ENCODE data around the gene FBXO28. TPM values are rescaled to one million over a fixed set of nuclear protein-coding genes. Genes with fewer than 3 reads are reported as not detected.

FBXO28 gene
- total RNA-seq, 1 donor from 2014 or later: 26.3 TPM

DNA sequence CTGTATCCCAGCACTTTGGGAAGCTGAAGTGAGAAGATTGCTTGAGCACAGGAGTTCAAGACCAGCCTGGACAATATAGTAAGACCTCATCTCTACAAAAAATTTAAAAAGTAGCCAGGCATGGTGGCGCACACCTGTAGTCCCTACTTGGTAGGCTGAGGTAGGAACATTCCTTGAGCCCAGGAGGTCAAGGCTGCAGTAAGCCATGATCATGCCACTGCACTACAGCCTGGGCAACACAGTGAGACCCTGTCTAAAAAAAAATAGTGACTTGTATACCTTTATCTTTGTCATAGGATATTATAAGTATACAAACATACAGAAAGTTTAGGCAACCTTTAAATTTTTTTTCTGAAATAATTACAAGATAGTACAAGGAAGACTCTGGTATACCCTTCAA is 3.9 kb upstream of the FBXO28 start:
- intact Hi-C loops (cut with micrococcal nuclease): loop anchor here (5.0 kb wide), 3 partner anchors 57 to 413 kb away; partner anchors contain the start of gene TP53BP2
- no peak for DNase-seq
- Mint-ChIP-seq H3K9me3 (no peaks in the 10 kb centered on the region), H3K36me3 (ENCODE audit: low read depth) (no peaks in the 10 kb centered on the region), H3K27me3 (peaks cover 33% of the 10 kb centered on the region), H3K4me3 (no peak overlapping the region), H3K4me1 (peaks cover 15% of the 10 kb centered on the region), H3K27ac (no peak overlapping the region)

DNA sequence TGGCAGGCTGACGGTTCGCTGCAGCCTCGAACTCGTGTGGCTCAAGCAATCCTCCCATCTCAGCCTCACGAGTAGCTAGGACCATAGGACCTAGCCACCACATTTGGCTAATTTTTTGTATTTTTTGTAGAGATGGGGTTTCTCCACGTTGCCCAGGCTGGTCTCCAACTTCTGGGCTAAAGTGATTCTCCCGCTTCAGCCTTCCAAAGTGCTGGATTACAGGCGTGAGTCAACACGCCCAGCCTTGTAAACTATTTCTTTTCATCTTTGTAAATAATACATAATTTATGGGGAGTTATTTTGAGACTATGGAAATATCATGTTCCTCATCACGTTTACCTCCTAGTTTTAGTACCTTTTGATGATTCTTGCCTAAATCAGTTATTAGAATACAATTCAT is 906 bp upstream of the FBXO28 start:
- Mint-ChIP-seq H3K27me3 (peaks cover 21% of the 10 kb centered on the region), H3K4me3 (no peak overlapping the region), H3K9me3 (no peaks in the 10 kb centered on the region), H3K4me1 (peaks cover 23% of the 10 kb centered on the region), H3K27ac (no peak overlapping the region), H3K36me3 (ENCODE audit: low read depth) (no peaks in the 10 kb centered on the region)
- no peak for DNase-seq
- intact Hi-C loops (cut with micrococcal nuclease): loop anchor here (5.0 kb wide), 3 partner anchors 54 to 416 kb away; partner anchors contain the start of gene TP53BP2

DNA sequence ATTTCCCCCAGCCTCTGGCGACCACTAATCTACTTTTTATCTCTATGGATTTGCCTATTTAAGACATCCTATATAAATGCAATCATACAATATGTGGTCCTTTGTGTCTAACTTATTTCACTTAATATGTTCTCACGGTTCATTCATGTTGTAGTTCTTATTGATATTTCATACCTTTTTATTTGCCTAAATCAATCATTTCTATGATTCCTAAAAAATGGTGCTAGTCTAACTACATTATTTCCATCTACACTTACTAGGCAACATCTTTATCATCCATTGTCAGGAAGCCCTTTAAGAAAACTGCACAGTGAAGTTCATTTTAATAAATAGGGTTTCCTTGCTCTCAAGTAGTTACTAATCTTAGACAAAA is 380 bp upstream of the FBXO28 start:
- Mint-ChIP-seq H3K9me3 (no peaks in the 10 kb centered on the region), H3K27ac (peak overlapping the region; percentile 84)
- intact Hi-C loops (cut with micrococcal nuclease): loop anchor here (5.0 kb wide), 3 partner anchors 54 to 416 kb away; partner anchors contain the start of gene TP53BP2

DNA sequence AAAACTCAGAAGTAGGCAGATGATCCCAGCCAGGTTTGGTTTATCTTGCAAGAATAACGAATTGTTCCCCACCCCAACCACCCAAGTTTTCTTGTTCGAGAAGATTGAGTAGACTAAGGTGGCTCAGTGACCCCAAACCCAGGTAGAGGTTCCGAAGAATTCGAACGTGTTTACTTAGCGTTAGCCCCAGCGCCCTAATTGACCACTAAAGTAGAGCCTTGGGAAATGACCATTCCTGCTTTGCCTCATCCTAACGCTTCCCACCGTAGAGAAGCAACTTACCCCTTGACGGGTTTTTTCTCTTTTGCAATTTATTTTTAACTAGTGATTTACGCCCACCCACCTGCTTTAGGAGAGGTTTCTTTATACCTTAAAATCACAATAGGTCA is 870 bp downstream of the FBXO28 start:
- H3K27ac Mint-ChIP-seq: peak overlapping the region; percentile 84
- no peak for DNase-seq
- H3K9me3 Mint-ChIP-seq: no peaks in the 10 kb centered on the region
- peaks cover 11% of the 10 kb centered on the region for H3K27me3 Mint-ChIP-seq
- peaks cover 4% of the 10 kb centered on the region for H3K36me3 Mint-ChIP-seq (ENCODE audit: low read depth)
- peaks cover 27% of the 10 kb centered on the region for H3K4me1 Mint-ChIP-seq
- intact Hi-C loops (cut with micrococcal nuclease): loop anchor here (2.0 to 5.0 kb wide), 4 partner anchors 53 to 417 kb away; partner anchors contain the start of gene TP53BP2
- peak overlapping the region; percentile 88 for H3K4me3 Mint-ChIP-seq

More for the DNA sequence above, 380 bp upstream of the FBXO28 start:
- Mint-ChIP-seq H3K36me3 (ENCODE audit: low read depth) (no peaks in the 10 kb centered on the region), H3K4me3 (peak overlapping the region; percentile 88), H3K4me1 (peaks cover 23% of the 10 kb centered on the region), H3K27me3 (peaks cover 17% of the 10 kb centered on the region)
- DNase-seq: no peak

DNA sequence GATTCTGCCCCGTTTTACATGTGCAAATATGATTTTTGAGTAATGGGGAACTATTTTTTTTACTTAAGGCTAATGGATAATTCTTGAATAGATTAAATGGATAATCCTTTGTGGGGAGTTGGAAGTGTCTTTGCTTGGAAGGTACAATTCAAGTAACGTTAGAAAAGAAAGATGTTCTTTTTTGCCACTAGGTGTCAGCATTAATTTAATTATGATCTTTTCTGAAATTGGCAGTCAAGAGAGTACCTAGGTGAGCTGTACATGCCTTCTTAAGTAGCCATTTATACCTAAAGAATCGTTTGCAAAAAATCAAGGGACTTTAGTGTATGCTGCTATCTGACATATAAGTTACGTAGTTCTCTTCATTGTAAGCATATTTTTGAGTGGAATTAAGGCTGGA is 2.2 kb downstream of the FBXO28 start:
- Mint-ChIP-seq H3K27ac (no peak overlapping the region), H3K27me3 (peaks cover 3% of the 10 kb centered on the region), H3K9me3 (no peaks in the 10 kb centered on the region), H3K4me1 (peaks cover 27% of the 10 kb centered on the region), H3K36me3 (ENCODE audit: low read depth) (peaks cover 10% of the 10 kb centered on the region), H3K4me3 (peak overlapping the region; percentile 49)
- intact Hi-C loops (cut with micrococcal nuclease): loop anchor here (1.0 kb wide), 3 partner anchors 66 to 341 kb away; partner anchors contain the start of gene NVL
- DNase-seq: no peak

DNA sequence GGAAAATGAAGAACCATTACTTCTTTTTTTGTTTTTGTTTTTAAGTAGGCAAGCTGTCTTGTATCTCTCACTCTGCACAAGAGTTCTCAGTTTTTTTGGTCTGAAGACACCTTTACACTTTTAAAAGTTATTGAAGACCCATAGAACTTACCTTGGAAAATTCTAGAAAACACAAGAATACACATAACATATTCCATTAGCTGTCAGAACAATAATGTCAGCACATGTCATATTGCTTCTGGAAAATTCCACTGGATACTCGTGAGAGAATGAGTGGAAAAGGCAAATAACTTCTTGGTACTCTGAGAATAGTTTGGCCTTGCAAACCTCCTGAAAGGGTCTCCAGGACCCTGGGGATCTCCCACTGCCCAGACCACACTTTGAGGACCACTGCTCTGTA is 4.8 kb downstream of the FBXO28 start:
- intact Hi-C loops (cut with micrococcal nuclease): no loop called here
- Mint-ChIP-seq H3K9me3 (no peaks in the 10 kb centered on the region), H3K27ac (no peak overlapping the region), H3K36me3 (ENCODE audit: low read depth) (peaks cover 11% of the 10 kb centered on the region), H3K4me3 (no peak overlapping the region), H3K4me1 (peaks cover 23% of the 10 kb centered on the region), H3K27me3 (no peaks in the 10 kb centered on the region)
- DNase-seq: no peak

DNA sequence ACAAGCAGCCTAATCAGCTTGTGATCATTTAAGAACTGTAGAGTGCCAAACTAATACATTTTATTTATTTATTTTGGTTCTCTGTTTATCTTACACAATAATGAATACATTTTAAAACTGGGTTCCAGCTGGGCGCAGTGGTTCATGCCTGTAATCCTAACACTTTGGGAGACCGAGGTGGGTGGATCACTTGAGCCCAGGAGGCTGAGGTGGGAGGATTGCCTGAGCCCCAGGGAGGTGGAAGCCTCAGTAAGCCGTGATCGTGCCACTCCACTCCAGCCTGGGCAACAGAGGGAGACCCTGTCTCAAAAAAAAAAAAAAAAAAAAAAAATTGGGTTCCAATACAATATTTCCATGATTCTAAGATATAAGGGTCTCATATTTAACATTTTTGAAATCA is 9.2 kb downstream of the FBXO28 start:
- Mint-ChIP-seq H3K27me3 (no peaks in the 10 kb centered on the region), H3K36me3 (ENCODE audit: low read depth) (peaks cover 15% of the 10 kb centered on the region), H3K9me3 (no peaks in the 10 kb centered on the region), H3K4me1 (peaks cover 9% of the 10 kb centered on the region), H3K27ac (no peak overlapping the region), H3K4me3 (no peak overlapping the region)
- intact Hi-C loops (cut with micrococcal nuclease): no loop called here
- DNase-seq: no peak

DNA sequence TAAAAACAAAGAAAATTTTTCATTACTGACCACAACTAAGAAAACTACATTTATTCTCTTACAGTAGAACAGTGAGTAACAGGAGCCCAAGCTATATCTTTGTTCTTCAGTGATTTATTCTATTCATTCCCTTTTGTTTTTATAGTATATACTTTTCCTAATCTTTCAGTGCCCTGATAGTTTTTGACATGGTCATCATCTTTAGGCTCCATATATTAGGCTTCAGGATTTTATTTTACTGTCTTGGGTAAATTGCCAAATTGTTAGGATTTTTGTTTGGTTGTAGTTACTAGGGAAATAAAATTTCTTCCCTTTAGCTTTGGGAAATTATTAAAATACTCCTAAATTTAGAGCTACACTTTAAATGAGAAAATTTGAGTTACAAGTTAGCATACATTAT is 10.3 kb downstream of the FBXO28 start:
- intact Hi-C loops (cut with micrococcal nuclease): no loop called here
- Mint-ChIP-seq H3K36me3 (ENCODE audit: low read depth) (peaks cover 19% of the 10 kb centered on the region), H3K27me3 (no peaks in the 10 kb centered on the region), H3K27ac (no peak overlapping the region), H3K4me1 (peaks cover 9% of the 10 kb centered on the region), H3K4me3 (no peak overlapping the region), H3K9me3 (no peaks in the 10 kb centered on the region)
- DNase-seq: no peak

DNA sequence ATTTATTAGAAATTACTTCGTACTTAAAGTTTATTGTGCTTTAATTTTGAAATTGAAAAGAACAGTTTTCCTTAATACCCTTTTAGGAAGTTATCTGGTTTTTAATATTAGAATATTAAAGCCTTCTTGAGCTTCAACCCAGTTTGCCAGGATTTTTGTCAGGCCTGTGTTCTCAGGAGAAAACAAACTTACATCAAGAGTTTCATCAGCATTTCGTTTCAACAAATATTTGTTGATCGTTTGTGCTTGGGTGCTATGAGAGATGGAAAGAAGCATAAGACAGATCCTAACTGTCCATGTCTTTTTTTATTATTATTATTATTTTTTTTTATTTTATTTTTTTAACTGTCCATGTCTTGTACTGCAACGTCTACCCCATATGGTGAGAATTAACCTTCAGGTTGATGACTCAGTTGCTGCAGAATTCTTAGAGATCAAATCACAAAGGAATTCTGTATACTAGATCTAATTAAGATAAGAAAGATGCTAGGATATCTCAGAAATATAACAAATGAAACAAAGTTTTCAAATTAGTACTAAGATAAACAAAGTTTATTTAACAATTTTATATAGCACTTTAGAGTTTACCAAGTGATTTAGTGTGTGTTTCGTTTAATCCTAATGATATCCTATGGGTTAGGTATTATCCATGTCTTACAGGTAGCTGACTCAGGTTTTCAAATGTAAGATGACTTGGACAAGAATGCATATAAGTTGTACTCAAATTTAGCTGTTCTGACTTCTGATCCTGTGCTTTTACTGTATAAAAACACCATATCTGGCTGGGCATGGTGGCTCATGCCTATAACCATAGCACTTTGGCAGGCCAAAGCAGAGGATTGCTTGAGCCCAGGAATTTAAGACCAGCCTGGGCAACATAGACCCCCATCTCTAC is 14.3 kb downstream of the FBXO28 start:
- no peak overlapping the region for H3K4me3 Mint-ChIP-seq
- H3K4me1 Mint-ChIP-seq: peaks cover 5% of the 10 kb centered on the region
- H3K27me3 Mint-ChIP-seq: no peaks in the 10 kb centered on the region
- H3K36me3 Mint-ChIP-seq (ENCODE audit: low read depth): peaks cover 41% of the 10 kb centered on the region
- intact Hi-C loops (cut with micrococcal nuclease): no loop called here
- no peaks in the 10 kb centered on the region for H3K9me3 Mint-ChIP-seq
- no peak for DNase-seq
- no peak overlapping the region for H3K27ac Mint-ChIP-seq

DNA sequence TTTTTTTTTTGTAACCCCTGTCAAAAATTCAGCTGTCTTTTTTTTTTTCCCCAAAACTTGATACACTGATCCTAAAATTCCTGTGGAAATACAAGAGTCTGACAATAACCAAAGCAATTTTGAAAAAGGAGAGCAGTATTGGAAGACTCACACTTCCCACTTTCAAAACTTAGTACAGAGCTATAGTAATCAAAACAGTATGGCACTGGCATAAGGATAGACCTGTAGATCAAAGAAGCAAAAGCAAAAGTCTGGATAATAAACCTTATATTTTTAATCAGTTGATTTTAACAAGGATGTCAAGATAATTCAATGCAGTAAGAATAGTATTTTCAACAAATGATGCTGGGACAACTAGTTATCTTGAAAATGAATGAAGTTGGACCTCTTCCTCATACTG is 17.3 kb downstream of the FBXO28 start:
- H3K4me1 Mint-ChIP-seq: peaks cover 2% of the 10 kb centered on the region
- H3K4me3 Mint-ChIP-seq: no peak overlapping the region
- H3K27me3 Mint-ChIP-seq: no peaks in the 10 kb centered on the region
- no peak overlapping the region for H3K27ac Mint-ChIP-seq
- H3K9me3 Mint-ChIP-seq: no peaks in the 10 kb centered on the region
- intact Hi-C loops (cut with micrococcal nuclease): no loop called here
- H3K36me3 Mint-ChIP-seq (ENCODE audit: low read depth): peaks cover 47% of the 10 kb centered on the region
- no peak for DNase-seq

DNA sequence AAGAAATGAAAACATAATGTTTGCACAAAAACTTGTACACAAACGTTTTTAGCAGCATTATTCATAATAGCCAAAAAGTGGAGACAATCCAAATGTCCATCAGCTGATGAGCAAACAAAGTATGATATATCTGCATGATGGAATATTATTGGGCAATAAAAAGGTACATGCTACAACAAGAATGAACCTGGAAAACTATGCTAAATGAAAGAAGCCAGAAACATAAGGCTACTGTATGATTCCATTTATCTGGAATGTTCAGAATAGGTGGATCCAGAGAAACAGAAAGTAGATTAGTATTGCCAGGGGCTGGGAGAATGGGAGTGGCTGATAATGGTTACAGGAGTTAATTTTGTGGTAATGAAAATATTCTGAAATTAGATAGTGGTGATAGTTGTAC is 19.0 kb downstream of the FBXO28 start:
- intact Hi-C loops (cut with micrococcal nuclease): no loop called here
- H3K4me1 Mint-ChIP-seq: no peaks in the 10 kb centered on the region
- DNase-seq: no peak
- no peaks in the 10 kb centered on the region for H3K27me3 Mint-ChIP-seq
- H3K27ac Mint-ChIP-seq: no peak overlapping the region
- no peaks in the 10 kb centered on the region for H3K9me3 Mint-ChIP-seq
- peaks cover 51% of the 10 kb centered on the region for H3K36me3 Mint-ChIP-seq (ENCODE audit: low read depth)
- H3K4me3 Mint-ChIP-seq: no peak overlapping the region

DNA sequence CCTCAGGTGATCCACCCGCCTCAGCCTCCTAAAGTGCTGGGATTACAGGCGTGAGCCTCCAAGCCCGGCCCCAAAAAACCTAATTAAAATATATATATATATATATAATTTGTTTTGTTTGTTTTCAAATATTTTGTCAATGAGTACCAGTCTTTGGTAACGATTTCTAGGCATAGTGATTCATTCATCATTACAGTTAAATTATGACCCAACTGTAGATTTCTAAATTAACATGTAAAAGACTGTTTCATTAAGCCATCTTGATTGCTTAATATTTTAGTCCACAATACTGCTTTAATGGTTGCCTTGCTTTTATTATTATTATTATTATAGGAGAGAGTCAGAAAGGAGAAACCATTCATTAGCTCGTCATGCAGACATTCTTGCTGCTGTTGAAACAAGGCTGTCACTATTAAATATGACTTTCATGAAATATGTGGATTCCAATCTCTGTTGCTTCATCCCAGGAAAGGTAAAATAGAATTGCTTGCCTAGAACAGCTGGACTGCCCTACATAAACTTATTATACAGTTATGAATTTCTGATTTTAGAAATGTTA is 19.9 kb downstream of the FBXO28 start:
- intact Hi-C loops (cut with micrococcal nuclease): no loop called here
- H3K9me3 Mint-ChIP-seq: no peaks in the 10 kb centered on the region
- H3K36me3 Mint-ChIP-seq (ENCODE audit: low read depth): peaks cover 49% of the 10 kb centered on the region
- no peak overlapping the region for H3K27ac Mint-ChIP-seq
- H3K4me1 Mint-ChIP-seq: no peaks in the 10 kb centered on the region
- no peak for DNase-seq
- no peak overlapping the region for H3K4me3 Mint-ChIP-seq
- no peaks in the 10 kb centered on the region for H3K27me3 Mint-ChIP-seq

DNA sequence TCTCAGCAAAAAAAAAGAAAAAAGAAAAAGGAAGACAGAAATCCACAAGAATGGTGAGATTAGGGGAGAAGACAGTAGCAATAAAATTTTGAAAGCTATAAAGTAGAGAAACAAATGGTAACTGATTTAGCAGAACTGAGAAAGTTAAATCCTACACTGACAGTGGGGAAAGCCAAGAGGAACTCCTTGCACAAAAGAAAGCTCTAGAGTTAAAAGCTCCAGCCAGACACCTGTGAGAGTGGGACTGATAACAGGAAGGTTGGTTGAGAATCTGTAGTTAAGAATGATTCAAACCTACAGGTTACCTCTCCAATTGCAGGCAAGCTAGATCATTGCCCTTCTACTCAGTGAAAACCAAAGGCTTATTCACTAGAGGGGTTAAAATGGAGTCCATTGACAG is 23.6 kb downstream of the FBXO28 start:
- H3K4me3 Mint-ChIP-seq: no peak overlapping the region
- H3K27me3 Mint-ChIP-seq: no peaks in the 10 kb centered on the region
- no peaks in the 10 kb centered on the region for H3K9me3 Mint-ChIP-seq
- intact Hi-C loops (cut with micrococcal nuclease): no loop called here
- no peak for DNase-seq
- H3K4me1 Mint-ChIP-seq: no peaks in the 10 kb centered on the region
- H3K27ac Mint-ChIP-seq: no peak overlapping the region
- peaks cover 34% of the 10 kb centered on the region for H3K36me3 Mint-ChIP-seq (ENCODE audit: low read depth)

DNA sequence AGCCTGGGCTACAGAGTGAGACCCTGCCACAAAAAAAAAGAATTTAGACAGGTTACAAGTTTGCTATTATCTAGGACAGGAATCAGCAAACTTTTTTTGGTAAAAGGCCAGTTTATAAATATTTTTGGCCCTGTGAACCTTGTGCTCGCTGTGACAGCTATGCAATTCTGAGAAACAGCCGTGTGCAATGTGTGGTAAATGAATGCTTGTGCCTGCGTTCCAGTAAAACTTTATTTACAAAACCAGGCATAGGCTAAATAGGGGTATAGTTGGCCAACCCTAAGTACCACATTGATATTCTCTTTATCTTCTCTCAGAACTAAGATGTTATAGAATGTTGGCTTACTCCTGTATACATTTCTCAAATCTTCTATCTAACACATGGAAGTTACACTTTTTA is 24.3 kb downstream of the FBXO28 start:
- intact Hi-C loops (cut with micrococcal nuclease): no loop called here

More for the DNA sequence above, 24.3 kb downstream of the FBXO28 start:
- Mint-ChIP-seq H3K9me3 (no peaks in the 10 kb centered on the region), H3K36me3 (ENCODE audit: low read depth) (peaks cover 30% of the 10 kb centered on the region), H3K4me1 (no peaks in the 10 kb centered on the region), H3K27me3 (no peaks in the 10 kb centered on the region), H3K27ac (no peak overlapping the region), H3K4me3 (no peak overlapping the region)
- DNase-seq: no peak
